GM18498 (cell line): Measurements from ENCODE around the gene ERC2.

ENCODE experiments used
- ATAC-seq: cut with Tn5 transposase; IDR thresholded peaks from one replicate; pipeline ENCODE4 v1.9.1; 2021; ENCODE audit warnings: mild to moderate bottlenecking, moderate library complexity; ENCODE audit not compliant: unreplicated experiment

Gene ERC2

DNA sequence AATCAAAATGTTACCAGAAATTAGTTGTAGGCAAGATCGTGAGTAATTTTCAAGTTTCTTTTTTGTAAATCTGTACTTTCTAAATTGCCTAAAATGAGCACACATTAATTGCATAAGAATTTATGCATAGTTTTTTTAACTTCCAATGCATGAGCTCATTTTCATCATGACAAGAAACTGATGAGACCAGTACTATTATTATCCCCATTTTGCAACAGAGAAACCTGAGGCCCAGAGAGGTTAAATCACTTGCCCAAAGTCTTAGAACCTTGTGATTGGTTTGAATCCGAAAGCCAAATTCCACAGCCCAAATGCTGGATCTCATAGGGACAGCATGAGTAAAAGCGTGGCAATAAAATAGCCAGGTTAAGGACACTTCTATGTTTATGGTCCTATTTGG is 274.7 kb downstream of the ERC2 start:
- ATAC-seq: no peak

DNA sequence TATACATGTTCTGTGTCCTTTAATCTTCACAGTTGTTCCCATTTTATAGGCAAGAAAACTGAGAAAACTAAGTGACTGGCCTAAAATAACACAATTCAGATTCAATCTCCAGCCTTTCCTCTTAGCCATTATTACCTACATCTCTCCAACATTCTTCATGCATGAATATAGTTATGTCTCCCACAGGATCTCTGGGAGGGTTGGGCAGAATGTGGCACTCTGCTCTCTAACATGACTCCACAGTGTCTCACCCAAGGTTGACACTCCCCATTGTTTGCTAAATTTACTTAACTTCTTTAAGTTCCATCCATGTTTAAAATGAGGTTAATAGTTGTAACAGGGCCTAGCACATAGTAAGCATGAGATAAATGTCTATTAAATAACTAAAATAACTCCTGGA is 276.3 kb downstream of the ERC2 start:
- no peak for ATAC-seq

- no peak for ATAC-seq
Observed at GRCh38 chr3:56190771-56191305, 277.4 kb downstream of the ERC2 start.

- ATAC-seq: no peak
Observed at GRCh38 chr3:56190130-56190529, 278.1 kb downstream of the ERC2 start.

GRCh38 chr3:56189536-56189935 is 278.7 kb downstream of the ERC2 start:
- ATAC-seq: no peak

DNA sequence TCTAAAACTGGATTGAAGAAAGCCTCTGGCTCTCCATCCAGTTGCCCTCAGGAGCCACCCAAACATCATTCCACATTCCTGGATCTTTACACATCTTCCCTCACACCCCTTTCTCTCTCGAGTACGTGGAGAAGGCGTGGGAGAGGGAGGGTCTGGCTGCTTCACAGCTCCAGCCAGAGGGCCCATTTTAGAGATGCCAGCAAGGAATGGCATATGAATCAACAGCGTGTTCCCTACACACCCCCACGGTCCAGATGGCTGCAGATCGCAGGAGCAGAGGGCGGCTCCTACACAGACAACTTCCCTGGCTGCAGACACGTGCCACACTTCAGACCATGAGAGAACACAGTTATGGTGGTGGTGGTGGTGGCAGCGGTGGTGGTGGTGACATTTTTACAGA is 280.1 kb downstream of the ERC2 start:
- ATAC-seq: no peak

DNA sequence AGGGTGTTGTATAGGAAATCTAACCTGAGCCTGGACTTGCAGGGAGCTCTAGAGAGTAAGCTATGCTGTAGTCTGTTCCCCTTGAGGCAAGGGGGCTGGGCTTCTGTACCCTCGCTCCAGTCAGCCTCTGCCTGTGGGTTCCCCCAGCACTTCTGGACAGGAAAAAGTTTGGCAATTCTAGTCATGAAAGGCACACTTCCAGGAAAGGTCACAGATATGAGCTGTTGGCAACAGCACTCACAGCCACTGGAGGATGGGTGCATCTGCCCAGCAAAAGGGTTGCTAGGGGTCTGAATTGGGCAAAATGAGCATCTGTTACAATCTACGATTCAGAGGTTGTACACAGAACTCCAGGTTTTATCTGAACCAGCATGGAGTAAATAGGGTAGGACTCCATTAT is 281.2 kb downstream of the ERC2 start:
- ATAC-seq: no peak

DNA sequence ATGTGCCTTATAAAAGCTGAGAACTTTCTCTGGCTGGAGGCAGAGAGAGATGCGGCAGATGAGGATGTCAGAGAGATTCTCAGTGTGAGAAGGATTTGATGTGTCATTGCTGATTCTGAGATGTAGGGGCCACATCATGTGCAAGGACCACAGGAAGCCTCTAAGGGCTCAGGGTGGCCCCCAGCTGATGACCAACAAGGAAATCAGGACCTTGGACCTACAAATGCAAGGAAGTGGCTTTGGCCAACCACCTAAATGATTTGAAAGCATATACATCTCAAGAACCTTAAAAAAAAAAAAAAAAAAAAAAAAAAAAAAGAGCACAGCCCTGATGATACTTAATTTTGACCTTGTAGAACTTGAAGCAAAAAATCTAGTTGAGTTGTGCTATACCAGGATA is 282.4 kb downstream of the ERC2 start:
- ATAC-seq: no peak

- ATAC-seq: no peak
Observed at GRCh38 chr3:56183529-56183928, 284.7 kb downstream of the ERC2 start.

DNA sequence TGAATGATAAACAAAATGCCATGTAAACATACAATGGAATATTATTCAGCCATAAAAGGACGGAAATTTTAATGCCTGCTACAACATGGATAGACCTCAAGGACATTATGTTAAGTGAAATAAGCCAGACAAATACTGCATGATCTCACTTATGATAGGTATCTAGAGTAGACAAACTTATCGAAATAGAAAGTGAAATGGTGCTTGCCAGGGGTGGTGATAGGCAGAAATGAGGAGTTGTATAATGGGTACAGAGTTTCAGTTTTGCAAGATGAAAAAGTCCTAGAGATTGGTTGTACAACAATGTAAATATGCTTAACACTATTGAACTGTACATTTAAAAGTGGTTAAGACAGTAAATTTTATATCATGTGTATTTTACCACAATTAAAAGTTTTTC is 287.8 kb downstream of the ERC2 start:
- ATAC-seq: no peak

DNA sequence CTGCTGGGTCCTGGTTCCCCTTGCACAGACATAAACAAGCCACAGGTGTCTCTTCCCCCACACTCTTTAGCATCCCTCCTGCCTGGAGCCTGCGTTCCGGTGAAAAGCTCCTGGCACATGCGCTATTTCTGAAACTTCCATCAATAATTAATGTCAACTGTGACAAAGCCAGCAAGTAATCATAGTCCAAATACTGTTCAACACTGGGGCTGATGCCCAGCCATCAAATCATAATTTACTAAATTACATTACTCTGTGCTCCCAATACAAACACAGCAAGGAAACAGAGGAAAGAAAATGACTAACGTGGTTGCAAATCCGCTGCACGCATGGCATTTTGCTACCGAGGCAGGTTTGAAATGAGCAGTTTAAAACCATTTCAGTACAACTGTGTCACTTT is 294.7 kb downstream of the ERC2 start:
- no peak for ATAC-seq

DNA sequence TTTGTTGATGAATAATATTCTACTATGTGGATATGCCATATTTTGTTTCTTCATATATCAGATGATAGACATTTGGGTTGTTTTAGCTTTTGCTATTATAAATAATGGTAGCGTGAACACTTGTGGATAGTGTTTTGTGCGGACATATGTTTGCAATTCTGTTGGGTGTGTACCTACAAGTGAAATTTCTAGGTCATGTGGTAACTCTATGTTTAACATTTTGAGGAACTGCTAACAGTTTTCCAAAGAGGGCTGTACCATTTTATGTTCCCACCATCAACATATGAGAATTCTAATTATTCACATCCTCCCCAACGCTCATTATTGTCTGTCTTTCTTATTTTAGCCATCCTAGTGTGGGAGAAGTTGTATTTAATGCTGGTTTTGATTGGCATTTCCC is 303.8 kb downstream of the ERC2 start:
- no peak for ATAC-seq

- peak; percentile 87 for ATAC-seq
Observed at GRCh38 chr3:56157693-56158362, 310.4 kb downstream of the ERC2 start.

GRCh38 chr3:56154297-56154696 is 314.0 kb downstream of the ERC2 start:
- ATAC-seq: no peak

GRCh38 chr3:56147354-56147753 is 320.9 kb downstream of the ERC2 start:
- no peak for ATAC-seq

DNA sequence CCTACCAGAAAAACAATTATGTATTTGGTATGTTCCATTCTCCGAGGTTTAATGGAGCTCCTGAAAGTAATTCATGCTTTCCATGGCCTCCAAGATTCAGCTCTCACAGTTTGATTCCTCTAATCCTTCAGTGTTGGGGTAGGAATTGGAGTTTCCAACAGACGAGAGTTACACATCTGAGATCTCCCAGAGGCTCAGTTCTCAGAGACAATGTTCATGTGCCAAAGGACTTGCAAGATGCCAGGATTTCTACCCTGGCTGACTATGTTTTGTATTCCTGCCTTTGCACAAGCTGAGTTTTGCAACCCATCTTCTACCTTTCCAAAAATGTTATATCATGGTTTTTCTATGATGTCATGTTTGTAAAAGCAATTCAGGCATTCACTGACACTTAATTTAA is 322.9 kb downstream of the ERC2 start:
- ATAC-seq: no peak

DNA sequence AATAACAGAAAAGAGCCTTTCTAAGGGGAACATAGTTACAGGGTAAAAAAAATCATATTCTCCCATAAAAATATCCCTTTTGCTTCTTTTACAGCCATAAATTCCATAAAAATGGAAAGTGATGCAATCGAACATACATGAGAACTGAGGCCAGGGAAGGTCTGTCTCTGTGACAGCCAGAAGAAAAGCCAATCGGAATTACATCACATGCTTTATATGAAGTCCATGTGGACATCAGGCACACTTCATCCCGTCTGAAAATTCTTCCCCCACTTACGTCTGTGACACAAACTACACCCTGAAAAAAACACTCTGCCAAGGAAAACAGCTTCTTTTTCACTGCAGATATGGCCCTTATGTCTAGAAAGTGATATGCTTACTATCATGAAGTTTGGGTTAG is 323.5 kb downstream of the ERC2 start:
- ATAC-seq: no peak

DNA sequence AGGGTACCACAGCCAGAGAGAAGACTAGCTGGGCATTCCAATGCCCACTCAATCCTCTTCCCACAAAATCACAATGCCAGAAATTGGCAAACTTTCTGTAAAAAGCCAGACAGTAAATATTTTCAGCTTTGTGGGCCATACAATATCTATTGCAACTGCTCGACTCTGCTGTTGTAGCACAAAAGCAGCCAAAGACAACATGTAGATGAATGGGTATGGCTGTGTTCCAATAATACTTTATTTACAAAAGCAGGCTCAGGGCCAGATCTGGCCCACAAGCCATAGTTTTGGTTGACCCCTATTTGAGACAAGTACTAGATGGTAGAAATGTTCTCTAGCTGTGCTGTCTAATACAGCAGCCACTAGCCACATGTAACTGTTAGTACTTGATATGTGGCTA is 330.9 kb downstream of the ERC2 start:
- no peak for ATAC-seq

GRCh38 chr3:56136514-56136913 is 331.8 kb downstream of the ERC2 start:
- ATAC-seq: no peak

DNA sequence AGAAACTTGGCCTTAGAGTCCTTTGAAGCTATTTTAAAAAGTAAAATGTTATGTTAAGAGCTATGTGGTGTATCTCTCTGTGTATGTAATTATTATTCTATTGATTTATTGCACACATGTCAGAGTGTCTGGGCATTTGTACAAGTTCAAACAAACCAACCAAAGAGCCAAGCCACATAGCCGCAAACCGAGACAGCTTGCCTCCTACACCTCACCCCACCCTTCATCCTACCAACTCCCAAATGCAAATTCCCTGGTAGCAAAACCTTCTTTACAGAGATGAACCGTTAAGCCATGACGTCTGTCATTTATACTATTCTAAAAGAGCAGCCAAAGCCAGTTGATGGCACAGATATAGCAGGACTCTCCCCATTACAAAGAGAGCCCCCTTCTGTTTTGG is 332.3 kb downstream of the ERC2 start:
- no peak for ATAC-seq

- ATAC-seq: no peak
Observed at GRCh38 chr3:56133423-56133822, 334.8 kb downstream of the ERC2 start.

DNA sequence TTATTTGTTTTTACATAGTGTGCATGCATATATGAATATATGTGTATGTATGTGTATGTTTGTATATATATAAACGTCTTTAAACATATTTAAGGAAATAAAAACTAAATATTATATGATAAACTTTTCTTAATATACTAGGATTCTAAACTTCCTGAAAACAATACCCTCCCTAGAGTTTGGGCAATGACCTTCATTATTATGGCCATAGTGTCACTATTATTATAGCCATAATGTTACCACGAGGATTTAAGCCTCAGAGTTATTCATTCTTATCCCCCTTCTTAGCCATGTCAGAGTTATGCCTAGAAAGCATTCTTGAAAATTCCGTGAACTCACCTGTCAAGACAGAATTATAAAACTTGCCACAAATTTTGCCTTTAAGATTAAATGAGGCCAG is 335.5 kb downstream of the ERC2 start:
- ATAC-seq: no peak

DNA sequence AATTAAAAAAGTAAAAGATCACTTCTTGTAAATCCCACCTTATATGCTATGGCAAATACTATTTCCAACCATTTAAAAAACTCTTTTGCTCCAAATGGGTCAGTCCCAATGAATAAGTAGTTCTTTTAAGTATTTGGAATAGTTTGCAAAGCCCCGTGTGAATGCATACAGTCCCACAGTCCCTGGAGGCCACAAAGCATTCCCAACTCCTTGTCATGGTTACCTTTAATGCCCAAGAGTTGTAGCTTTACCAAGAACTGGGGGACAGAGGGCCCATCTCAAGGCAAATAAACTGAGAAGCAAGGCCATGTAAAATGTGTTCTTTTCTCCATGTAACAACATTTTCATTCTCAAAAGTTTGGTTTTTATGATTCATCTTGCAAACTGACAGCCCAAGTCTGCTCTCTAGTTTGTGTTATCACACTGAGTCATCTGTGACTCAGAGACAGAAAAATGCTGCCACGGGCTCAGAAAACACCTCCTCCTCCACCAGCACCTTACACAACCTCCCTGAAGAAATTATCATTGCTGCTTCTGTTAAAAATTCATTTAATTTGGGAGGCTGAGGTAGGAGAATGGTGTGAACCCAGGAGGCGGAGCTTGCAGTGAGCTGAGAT is 336.2 kb downstream of the ERC2 start:
- no peak for ATAC-seq
